HG03196 (cell line): ENCODE results near the gene OR2Y1.
A peak's percentile ranks its signal among the peaks of the same experiment; 100 is the strongest.
"Not testable (repeated sequence)": the region's sequence is repeated elsewhere in the genome, so short reads cannot be mapped to it uniquely, and the experiment has no call there.

Experiments used
- ATAC-seq: cut with Tn5 transposase; IDR thresholded peaks from one replicate; pipeline ENCODE4 v1.9.1; 2021; ENCODE audit not compliant: unreplicated experiment

OR2Y1 gene, protein sequence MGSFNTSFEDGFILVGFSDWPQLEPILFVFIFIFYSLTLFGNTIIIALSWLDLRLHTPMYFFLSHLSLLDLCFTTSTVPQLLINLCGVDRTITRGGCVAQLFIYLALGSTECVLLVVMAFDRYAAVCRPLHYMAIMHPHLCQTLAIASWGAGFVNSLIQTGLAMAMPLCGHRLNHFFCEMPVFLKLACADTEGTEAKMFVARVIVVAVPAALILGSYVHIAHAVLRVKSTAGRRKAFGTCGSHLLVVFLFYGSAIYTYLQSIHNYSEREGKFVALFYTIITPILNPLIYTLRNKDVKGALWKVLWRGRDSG

GRCh38 chr5:180739958-180740357 is at the start of gene OR2Y1:
OR2Y1 (minus strand) TSS chr5:180740058; CDS start chr5:180740058, 0 bp downstream.
- ATAC-seq = no peak

- not testable (repeated sequence) for ATAC-seq
Observed at GRCh38 chr5:180788651-180789410, 49.0 kb upstream of the OR2Y1 start.

DNA sequence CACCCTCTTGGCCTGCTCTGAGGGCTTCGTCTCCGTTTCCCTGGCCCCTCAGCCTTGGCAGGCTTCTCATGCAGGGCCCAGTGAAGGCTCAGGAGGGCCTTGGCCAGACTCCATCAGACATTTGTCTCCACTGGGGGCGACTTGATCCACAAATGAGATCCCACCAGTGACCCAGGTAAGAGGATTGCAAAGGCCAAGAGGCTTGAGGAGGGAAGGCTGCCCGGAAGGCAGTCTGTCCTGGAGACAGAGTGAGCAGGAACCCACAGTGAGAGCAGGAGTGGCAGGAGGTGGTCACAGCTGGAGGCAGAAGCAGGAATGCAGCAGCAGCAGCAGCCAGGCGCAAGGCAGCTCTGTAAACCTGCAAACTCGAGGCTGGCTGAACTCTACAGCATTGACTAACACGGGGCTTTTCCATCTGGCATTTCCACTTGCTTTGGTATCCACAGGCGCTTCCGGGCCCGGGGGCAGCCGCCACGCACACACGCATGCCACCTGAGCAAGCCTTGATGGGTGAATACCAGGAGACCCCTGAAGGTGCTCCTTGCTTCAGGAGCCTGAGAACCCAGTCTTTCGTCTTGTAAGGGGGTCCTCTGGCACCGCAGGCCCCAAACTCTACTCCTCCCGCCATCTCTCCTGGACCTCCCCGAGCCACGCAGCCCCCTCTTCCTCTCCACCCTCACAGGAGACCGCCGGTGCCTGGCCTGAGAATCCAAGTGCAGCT is 48.0 kb upstream of the OR2Y1 start:
- ATAC-seq = no peak

- ATAC-seq = no peak
Observed at GRCh38 chr5:180786531-180787398, 46.9 kb upstream of the OR2Y1 start.

GRCh38 chr5:180785794-180786221 is 46.0 kb upstream of the OR2Y1 start:
- ATAC-seq = no peak

GRCh38 chr5:180785121-180785781 is 45.4 kb upstream of the OR2Y1 start:
- no peak for ATAC-seq

DNA sequence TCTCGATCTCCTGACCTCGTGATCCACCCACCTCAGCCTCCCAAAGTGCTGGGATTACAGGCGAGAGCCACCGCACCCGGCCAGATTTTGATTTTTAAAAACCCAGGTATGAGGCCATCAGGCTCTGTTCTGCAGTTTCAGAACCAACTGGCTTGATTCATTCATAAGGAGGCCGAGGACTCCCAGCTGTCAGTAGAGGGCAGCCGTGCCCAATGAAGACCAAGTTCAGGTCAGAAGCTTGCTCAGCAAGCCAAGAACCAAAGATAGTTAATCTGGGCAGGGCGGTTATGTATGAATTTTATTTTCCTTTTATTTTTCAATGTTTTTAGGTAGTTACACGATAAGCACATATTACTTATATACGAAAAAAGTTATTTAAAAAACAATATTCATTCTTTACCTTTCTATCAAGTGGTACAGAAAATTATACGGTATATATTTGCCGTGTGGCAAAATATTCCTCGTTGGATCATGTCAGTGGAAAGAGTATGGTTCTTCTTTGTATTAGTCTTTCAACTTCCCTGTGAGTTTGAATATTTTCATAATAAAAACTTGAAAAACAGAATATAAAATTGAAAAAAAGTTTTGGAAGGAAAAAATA is 44.7 kb upstream of the OR2Y1 start:
- ATAC-seq = peak; percentile 57

GRCh38 chr5:180783340-180784052 is 43.6 kb upstream of the OR2Y1 start:
- ATAC-seq = no peak

DNA sequence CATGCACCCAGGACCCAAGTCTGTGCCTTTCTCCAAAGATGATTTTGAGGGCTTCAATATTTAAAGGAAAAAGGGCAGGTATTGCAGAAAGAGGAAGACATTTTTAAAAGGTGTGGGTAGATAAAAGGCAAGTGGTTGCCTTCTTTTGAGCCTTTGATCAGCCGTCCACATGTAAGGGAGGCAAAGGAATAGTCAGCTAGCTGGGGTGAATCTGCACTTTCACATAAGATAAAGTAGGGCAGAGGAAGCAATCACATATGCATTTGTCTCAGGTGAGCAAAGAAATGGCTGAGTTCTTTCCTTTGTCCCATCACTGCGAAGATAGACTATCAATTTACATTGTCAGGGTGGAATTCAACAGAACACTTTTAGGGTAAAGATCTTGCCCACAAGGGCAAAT is 42.9 kb upstream of the OR2Y1 start:
- no peak for ATAC-seq

DNA sequence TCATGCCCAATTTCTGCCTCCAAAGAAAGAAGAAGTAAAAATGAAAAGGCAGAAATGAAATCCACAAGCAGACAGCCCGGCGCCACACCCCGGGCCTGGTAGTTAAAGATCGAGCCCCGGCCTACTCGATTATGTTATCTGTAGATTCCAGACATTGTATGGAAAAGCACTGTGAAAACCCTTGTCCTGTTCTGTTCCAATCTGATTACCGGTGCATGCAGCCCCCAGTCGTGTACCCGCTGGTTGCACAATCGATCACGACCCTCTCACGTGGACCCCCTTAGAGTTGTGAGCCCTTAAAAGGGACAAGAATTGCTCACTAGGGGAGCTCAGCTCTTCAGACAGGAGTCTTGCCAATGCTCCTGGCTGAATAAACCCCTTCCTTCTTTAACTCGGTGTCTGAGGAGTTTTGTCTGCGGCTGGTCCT is 42.1 kb upstream of the OR2Y1 start:
- not testable (repeated sequence) for ATAC-seq

DNA sequence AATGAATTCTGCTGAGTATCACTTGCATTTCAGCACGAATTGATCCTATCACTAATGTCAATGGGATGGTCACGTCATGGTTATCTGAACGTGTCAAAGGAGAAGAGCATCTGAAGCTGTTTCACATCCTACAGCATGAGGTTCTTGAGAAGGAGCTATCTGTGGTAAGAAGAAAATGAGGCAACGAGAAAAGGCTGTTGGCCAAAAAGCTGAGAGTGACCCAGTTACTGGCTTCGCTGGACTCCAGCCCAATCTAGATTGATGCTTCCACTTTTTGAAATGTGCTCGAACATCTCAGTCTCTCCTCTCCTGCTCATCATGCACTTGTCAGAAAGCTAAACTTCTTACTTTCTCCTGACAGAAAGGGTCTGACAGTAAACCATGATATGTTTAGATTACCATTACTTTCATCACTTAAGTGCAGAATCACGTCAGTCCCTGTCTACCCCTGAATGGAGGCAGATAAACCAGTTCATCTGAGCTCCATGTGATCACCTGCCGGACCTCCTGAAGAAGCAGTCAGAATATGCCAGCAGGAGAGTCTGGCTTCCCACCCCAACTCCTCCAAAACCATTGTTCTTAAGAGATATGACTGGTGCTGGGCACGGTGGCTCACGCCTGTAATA is 40.2 kb upstream of the OR2Y1 start:
- ATAC-seq = no peak

DNA sequence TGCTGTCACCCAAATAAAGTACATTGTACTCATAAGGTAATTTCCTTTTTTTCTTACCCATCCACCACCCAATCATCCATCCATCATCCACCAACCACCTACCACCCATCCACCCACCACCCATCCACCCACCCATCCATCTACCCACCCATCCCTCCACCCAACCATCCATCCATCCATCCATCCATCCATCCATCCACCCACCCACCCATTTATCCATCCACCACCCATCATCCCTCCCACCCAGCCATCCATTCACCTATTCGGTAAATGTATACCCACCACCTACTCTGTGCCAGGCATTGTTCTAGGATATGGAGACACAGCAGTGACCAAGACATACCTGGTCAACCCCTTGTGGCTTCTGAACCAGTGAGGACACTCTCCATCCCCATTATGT is 37.6 kb upstream of the OR2Y1 start:
- no peak for ATAC-seq

GRCh38 chr5:180776376-180776775 is 36.5 kb upstream of the OR2Y1 start:
- no peak for ATAC-seq

- no peak for ATAC-seq
Observed at GRCh38 chr5:180775624-180776023, 35.8 kb upstream of the OR2Y1 start.

GRCh38 chr5:180771839-180772238 is 32.0 kb upstream of the OR2Y1 start:
- ATAC-seq = no peak

DNA sequence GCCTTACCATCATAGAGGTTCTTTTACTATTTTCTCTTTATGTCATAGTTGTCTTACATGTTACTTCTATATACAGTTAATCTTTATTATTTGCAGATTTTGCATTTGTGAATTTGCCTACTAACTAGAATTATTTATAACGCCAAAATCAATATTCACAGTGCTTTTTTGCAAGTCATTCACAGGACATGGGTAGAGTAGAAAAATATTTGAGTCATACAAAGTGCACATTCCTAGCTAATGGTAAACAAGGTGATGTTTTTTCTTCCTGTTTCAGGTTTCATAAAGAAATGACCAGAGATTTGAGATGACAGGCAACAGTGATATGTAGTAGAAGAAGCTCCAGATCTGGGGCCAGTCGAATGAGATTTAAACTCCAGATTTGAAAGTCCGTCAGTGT is 30.0 kb upstream of the OR2Y1 start:
- no peak for ATAC-seq

- ATAC-seq = no peak
Observed at GRCh38 chr5:180755601-180756000, 15.7 kb upstream of the OR2Y1 start.

DNA sequence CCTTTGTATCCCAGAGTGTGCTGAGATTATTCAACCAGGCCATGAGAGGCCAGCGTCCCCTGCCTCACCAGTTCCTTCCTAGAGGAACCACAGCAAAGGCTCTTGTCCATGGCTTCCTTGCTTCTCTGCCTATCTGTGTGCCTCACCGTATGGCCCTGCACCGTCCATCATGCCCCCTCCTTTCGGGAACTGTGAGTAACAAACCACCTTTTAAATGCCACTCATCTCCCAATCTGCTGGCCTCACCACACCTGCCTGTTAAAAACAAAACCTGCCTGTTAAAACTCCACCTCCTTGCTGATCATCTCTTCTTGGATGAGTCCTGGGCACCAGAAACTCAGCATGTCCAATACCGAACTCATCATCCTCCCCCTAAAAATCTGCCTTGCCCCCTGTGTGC is 4.4 kb upstream of the OR2Y1 start:
- no peak for ATAC-seq

DNA sequence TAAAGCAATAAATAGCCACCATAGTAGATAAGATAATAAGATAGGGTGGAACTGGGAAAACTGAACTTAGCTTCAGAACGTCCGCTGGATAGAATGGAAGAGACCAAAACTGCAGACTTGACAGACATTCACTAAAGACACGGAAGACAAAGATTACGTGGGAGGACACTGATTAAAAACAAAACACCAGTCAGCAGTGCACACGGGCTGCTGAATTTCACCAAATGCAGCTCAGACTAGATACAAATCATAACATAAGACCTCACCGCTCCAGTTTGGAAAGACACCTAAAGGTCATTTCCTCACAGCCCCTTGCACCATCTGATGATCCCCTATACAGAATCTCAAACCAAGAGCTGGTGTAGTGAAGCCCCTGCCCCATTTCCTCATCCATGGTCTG is 2.9 kb upstream of the OR2Y1 start:
- ATAC-seq = no peak
